ENCODE results near the gene TYMP.
A peak's percentile ranks its signal among the peaks of the same experiment; 100 is the strongest.

TYMP gene

GRCh38 chr22:50550395-50550794 lies 20.6 kb upstream of the TYMP start:
- TF ChIP-seq CTCF (IDR thresholded peaks at IDR 0.05; ENCODE audit: extremely low read depth, missing control alignments) = no peak
- no peak for DNase-seq (ENCODE audit: low spot score)

- no peak for DNase-seq (ENCODE audit: low spot score)
- TF ChIP-seq CTCF (IDR thresholded peaks at IDR 0.05; ENCODE audit: extremely low read depth, missing control alignments) = no peak
Observed at GRCh38 chr22:50548921-50549790, 19.3 kb upstream of the TYMP start.

DNA sequence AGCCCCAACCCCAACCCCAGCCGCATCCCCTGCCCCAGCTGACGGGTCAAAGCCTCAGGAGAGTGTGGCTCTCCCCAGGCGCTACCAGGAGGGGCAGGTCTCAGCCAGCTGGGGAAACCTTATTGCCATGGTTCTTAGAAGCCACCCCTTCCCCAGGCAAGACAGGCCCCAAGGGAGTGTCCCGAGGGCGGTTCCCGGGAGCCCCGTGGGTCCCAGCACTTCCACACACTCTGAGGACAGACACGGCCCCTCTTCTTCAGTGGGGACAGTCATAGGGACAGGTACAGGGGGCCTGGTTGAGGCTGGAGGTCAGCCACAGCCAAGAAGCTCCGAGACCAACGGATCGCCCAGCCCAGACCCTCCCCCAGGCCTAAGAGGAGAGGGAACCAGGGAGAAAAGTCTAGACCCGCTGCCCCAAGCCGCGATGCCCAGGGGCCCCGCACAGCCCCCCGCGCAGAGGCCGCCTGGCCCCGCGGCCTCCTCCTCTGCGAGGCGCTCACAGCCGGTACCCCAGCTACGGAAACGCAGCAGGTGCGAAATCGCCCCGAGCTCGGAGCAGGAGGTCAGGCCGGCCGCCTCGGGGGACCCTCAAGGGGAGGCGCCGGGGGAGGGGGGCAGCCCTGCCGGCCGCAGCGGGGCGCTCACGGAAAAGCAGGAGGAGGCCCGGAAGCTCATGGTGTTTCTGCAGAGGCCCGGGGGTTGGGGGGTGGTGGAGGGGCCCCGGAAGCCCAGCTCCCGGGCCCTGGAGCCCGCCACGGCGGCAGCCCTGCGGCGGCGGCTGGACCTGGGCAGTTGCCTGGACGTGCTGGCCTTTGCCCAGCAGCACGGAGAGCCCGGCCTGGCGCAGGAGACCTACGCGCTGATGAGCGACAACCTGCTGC lies 18.5 kb upstream of the TYMP start:
- no peak for TF ChIP-seq CTCF (IDR thresholded peaks at IDR 0.05; ENCODE audit: extremely low read depth, missing control alignments)
- peak; percentile 86 for DNase-seq (ENCODE audit: low spot score)

DNA sequence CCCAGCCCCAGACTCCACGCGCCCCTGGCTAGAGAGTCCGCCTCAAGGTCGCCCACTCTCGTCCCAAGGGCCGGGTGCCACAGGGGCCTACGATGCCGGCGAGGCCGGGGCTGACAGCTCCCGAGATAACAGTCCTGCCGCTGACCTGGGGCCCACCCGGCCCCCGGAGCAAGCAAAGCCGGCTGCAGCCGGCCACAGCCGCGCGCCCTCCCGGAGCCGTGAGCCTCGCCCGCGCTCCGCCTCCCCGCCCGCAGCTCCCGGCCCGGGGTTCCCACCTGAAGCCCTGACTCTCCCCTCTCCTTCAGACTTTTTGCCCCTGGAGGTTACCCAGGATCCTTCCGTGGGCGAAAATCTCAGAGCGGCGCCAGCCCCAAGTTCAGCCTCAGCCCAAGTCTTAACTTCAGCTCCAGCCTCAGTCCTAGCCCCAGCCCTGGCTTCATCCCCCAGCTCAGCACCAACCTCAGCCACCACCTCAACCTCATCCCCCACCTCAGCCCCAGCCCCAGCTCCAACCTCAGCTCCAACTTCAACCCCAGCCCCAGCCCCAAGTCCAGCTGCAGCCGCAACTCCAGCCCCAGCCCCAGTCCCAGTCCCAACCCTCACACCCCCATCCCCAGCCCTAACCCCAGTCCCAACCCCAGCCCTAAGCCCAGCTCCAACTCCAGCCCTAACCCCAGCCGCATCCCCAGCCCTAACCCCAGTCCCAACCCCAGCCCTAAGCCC lies 17.6 kb upstream of the TYMP start:
- peak; percentile 56 for DNase-seq (ENCODE audit: low spot score)
- TF ChIP-seq CTCF (IDR thresholded peaks at IDR 0.05; ENCODE audit: extremely low read depth, missing control alignments) = no peak

DNA sequence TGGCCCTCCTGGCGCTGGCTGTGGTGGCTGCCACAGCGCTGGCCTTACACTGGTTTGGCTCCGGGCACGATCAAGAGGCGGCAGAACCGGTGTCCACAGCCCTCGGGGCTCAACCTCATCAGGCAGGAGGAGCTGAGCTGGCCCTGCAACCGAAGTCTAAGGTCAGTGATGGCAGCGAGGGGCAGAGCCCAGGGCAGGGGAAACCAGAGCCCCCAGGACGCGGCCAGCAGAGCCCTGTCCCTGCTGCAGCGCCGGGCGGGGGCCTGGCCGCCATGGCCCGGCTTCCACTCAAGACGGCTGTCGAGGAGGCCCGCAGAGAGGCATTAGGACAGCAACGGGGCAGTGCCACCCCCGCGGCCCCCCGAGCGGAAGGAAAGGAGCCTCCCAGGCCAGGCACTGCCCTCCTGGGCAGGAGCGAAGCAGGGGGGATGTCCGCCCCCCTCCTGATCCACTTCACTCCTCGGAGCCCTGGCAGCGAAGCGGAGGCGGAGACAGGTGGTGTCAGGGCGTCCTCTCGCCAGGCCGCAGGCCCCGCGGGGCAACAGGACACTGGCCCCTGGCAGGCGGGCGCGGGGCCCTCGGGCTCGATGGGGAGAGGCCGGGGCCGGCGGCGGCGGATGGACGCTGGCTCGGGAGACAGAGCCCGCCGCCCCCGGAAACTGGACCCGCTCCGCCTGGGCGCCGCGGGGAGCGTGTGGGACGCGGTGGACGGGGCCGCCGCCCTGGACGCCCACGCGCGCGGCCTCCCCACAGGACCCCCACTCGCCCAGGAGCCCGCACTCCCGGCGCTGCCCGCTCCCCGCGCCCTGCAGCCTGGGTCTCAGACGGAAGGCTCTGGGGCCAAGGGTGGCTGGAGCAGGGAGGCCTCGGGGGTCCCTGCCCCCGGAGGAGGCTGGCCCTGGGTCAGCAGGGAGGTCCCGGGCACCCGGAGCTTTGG lies 16.8 kb upstream of the TYMP start:
- DNase-seq (ENCODE audit: low spot score) = peak; percentile 34
- no peak for TF ChIP-seq CTCF (IDR thresholded peaks at IDR 0.05; ENCODE audit: extremely low read depth, missing control alignments)

- peak; percentile 51 for DNase-seq (ENCODE audit: low spot score)
- no peak for TF ChIP-seq CTCF (IDR thresholded peaks at IDR 0.05; ENCODE audit: extremely low read depth, missing control alignments)
Observed at GRCh38 chr22:50545522-50546325, 15.9 kb upstream of the TYMP start, which contains the start of gene KLHDC7B. KLHDC7B (plus strand) TSS chr22:50545899; CDS start chr22:50546244, 345 bp downstream.
